Measurements from ENCODE around the gene INPP4B.

DNA sequence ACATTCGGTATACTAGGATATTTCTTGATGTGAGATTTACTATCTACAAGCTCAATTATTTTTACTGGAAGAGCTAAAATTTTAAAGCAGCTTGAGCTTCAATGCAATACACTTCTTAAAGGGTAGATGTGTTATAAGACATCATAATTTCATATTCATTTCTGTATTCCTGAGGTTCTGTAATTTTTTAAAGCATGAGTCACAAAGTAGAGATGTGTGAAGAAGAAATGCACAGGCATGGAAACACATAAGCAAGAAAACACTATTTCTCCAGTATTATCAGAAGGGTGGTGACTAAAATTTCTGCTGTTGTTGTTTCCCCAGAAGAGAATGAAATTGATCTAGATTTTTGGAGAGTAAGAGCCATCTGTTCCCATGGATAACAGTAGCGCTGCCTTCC lies 72.6 kb downstream of the INPP4B start:
- TF ChIP-seq, protein P1, sequence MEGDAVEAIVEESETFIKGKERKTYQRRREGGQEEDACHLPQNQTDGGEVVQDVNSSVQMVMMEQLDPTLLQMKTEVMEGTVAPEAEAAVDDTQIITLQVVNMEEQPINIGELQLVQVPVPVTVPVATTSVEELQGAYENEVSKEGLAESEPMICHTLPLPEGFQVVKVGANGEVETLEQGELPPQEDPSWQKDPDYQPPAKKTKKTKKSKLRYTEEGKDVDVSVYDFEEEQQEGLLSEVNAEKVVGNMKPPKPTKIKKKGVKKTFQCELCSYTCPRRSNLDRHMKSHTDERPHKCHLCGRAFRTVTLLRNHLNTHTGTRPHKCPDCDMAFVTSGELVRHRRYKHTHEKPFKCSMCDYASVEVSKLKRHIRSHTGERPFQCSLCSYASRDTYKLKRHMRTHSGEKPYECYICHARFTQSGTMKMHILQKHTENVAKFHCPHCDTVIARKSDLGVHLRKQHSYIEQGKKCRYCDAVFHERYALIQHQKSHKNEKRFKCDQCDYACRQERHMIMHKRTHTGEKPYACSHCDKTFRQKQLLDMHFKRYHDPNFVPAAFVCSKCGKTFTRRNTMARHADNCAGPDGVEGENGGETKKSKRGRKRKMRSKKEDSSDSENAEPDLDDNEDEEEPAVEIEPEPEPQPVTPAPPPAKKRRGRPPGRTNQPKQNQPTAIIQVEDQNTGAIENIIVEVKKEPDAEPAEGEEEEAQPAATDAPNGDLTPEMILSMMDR (conservative IDR thresholded peaks at IDR 0.05) = no peak
- no peak for TF ChIP-seq EZH2 (IDR thresholded peaks at IDR 0.05; ENCODE audit: low read depth)
